Epithelial cell of proximal tubule (primary cell): ENCODE data around the gene XRCC6. TPM values are rescaled to one million over a fixed set of nuclear protein-coding genes. Genes with fewer than 3 reads are reported as not detected.
"Not testable (repeated sequence)": the region's sequence is repeated elsewhere in the genome, so short reads cannot be mapped to it uniquely, and the experiment has no call there.

Experiments used
- DNase-seq: peaks from one replicate; pipeline ENCODE4 v3.0.0-alpha.2; 2011; ENCODE audit warnings: low read depth
- H3K4me3 ChIP-seq: 2 replicates; pipeline ENCODE4 v1.5.1; 2011; ENCODE audit warnings: low read depth, mild to moderate bottlenecking, low read length
- CTCF ChIP-seq: conservative IDR thresholded peaks from 2 replicates; pipeline ENCODE4 v1.5.1; 2012; ENCODE audit warnings: low read depth, mild to moderate bottlenecking, low read length
- total RNA-seq: library from RNA; depleted of rRNA; stranded (reverse); fragments of >200 nt; gene quantifications from 2 replicates; pipeline ENCODE4 v1.2.3, GENCODE V29; 2015

XRCC6 gene
- total RNA-seq, 1 donor from 2014 or later: 368 TPM

DNA sequence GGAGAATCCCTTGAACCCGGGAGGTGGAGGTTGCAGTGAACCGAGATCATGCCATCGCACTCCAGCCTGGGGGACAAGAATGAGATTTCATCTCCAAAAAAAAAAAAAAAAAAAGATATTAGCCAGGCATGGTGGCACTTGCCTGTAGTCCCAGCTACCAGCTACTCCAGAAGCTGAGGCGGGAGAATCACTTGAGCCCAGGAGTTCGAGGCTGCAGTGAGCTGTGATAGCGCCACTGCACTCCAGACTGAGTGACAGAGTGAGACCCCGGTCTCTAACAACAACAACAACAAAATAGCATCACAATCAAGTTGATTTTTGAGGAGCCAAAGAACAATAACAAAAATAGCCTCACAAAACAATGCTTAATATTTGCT lies 33.8 kb upstream of the XRCC6 start:
- TF ChIP-seq CTCF: no peak
- no peak for DNase-seq
- H3K4me3 ChIP-seq: peak overlapping the region; percentile 97

GRCh38 chr22:41589391-41590241 lies 31.5 kb upstream of the XRCC6 start, which contains the start of gene PMM1:
Gene PMM1 (minus strand): TSS chr22:41589840. CDS start chr22:41589805, 35 bp downstream.
- DNase-seq: peak; percentile 88
- no peak for TF ChIP-seq CTCF
- H3K4me3 ChIP-seq: peak within 1 kb of the TSS; percentile 97

DNA sequence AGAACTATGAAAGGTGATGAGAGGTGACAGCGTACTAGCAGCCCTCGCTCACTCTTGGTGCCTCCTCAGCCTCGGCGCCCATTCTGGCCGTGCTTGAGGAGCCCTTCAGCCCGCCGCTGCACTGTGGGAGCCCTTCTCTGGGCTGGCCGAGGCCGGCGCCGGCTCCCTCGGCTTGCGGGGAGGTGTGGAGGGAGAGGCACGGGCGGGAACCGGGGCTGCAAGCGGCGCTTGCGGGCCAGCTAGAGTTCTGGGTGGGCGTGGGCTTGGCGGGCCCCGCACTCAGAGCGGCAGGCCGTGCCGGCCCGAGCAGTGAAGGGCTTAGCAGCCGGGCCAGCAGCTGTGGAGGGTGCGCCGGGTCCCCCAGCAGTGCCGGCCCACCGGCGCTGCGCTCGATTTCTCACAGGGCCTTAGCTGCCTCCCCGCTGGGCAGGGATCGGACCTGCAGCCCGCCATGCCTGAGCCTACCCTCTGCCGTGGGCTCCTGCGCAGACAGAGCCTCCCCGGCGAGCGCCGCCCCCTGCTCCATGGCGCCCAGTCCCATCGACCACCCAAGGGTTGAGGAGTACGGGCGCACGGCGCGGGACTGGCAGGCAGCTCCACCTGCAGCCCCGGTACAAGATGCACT lies 27.6 kb upstream of the XRCC6 start:
- DNase-seq, H3K4me3 ChIP-seq: not testable (repeated sequence)

- no peak for TF ChIP-seq CTCF
- no peak overlapping the region for H3K4me3 ChIP-seq
- no peak for DNase-seq
Observed at GRCh38 chr22:41595703-41596102, 25.4 kb upstream of the XRCC6 start.

DNA sequence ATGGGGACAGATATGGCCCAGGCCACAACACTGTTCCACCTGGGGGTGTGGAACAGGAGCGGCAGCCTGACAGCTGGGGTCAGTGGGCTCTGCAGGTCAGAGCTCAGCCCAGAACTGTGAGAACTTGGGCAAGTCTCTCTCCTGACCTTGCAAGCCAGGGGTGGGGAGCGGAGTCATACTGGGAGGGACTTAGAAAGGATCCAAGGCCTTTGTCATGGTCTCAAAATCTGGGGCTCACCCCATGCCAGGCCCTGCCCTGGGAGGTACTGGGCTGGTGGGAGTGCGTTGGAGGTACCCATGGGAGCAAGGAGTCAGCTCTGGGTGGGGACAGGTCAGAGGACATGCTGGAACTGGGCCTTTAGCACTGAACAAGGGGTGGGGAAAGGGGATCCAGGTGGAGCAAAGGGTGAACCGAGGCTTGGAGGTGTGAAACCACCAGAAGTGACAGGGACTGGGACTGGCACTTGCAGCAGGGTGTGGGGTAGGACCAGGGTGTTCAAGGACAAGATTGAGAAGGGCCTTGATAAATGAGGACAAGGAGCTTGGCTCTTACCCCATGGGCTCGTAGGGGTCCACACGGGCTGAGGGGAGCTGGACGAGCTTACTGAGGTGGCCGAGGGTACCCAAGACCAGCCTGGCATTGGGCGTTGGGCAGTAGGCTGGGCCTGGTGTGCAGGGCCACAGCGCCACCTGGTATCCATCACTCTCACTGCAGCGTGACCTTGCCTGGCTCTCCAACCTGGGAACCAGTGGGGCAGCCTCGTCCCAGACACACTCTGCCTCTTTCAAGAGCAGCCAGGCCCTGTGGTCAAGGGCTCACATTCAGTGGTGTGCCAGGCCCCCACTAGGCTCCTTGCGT lies 24.1 kb upstream of the XRCC6 start:
- peak; percentile 86 for TF ChIP-seq CTCF
- no peak for DNase-seq
- H3K4me3 ChIP-seq: no peak overlapping the region

DNA sequence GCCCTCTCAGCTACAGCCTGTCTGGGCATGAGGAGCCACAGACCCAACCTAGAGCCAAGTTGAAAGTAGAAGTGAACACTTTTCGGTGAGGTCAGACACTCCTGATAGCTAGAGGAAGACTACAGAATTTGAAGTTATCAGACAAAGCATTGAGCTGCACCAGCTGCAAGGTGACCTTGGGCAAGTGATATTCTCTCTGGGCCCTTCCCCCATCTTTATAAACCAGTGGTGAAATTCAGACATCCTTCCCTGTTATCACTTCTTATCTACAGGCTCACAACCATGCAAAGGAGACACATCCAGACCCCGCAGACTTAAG lies 23.5 kb upstream of the XRCC6 start:
- no peak overlapping the region for H3K4me3 ChIP-seq
- no peak for DNase-seq
- no peak for TF ChIP-seq CTCF

- H3K4me3 ChIP-seq: no peak overlapping the region
- TF ChIP-seq CTCF: peak; percentile 24
- DNase-seq: no peak
Observed at GRCh38 chr22:41598081-41598480, 23.0 kb upstream of the XRCC6 start.
